Gastrocnemius medialis (tissue), 4 donors: ENCODE results near the gene RILPL1.

Experiments
- POLR2A ChIP-seq, 2 donors: fragments of 450-650 bp; IDR thresholded peaks; one replicate each; pipeline ENCODE4 v1.6.1; 2017; ENCODE audit warnings: antibody characterized with exemption in 2 of 2, mild to moderate bottlenecking in 2 of 2, moderate library complexity in 2 of 2
- TF ChIP-seq, protein P1 (sequence below), 5 experiments: fragments of 450-650 bp in 3 of 5; fragments of 200-600 bp in 2 of 5; sonication (generic) in 2 of 5; IDR thresholded peaks in 4 of 5; conservative IDR thresholded peaks in 1 of 5; 1 replicate in 4 of 5; 2 replicates in 1 of 5; pipeline ENCODE4 v1.5.1; 2016 to 2019; ENCODE audit warnings: antibody characterized with exemption in 5 of 5, mild to moderate bottlenecking in 3 of 5, moderate library complexity in 3 of 5

DNA sequence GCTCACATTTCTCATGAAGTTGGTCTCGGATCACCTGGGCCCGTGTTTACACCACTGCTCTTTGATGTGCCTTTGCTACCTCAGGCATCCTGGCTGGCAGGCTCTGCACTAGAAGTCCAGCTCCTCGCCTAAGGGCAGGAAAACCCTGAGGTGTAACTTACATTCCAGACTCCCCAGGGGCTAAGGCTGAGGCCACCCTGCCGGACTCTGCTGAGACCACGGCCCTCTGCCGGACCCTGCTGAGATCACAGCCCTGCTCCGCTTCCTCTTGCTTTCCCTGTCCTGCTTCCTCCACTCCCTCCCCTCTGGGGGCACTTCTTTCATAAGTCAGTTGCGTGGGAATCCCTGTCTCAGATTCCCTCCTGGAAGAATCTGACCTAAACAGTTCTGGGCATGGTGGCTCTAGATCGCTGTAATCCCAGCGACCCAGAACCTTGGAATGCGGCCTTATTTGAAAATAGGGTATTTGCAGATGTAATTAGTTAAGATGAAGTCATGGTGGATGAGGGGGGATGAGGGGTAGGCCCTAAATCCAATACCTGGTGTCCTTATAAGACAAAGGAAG, 17.2 kb downstream of the RILPL1 start:
- TF ChIP-seq, protein P1, sequence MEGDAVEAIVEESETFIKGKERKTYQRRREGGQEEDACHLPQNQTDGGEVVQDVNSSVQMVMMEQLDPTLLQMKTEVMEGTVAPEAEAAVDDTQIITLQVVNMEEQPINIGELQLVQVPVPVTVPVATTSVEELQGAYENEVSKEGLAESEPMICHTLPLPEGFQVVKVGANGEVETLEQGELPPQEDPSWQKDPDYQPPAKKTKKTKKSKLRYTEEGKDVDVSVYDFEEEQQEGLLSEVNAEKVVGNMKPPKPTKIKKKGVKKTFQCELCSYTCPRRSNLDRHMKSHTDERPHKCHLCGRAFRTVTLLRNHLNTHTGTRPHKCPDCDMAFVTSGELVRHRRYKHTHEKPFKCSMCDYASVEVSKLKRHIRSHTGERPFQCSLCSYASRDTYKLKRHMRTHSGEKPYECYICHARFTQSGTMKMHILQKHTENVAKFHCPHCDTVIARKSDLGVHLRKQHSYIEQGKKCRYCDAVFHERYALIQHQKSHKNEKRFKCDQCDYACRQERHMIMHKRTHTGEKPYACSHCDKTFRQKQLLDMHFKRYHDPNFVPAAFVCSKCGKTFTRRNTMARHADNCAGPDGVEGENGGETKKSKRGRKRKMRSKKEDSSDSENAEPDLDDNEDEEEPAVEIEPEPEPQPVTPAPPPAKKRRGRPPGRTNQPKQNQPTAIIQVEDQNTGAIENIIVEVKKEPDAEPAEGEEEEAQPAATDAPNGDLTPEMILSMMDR (IDR thresholded peaks at IDR 0.05 in 4 of 5, conservative IDR thresholded peaks at IDR 0.05 in 1 of 5), result no peak
- TF ChIP-seq POLR2A (IDR thresholded peaks at IDR 0.05), result no peak
